GM19351 (cell line): Measurements from ENCODE around the gene CXADR.
"Not testable (repeated sequence)": the region's sequence is repeated elsewhere in the genome, so short reads cannot be mapped to it uniquely, and the experiment has no call there.

Experiments used
- ATAC-seq: cut with Tn5 transposase; IDR thresholded peaks from one replicate; pipeline ENCODE4 v1.9.1; 2021; ENCODE audit warnings: mild to moderate bottlenecking, moderate library complexity; ENCODE audit not compliant: unreplicated experiment

CXADR gene

DNA sequence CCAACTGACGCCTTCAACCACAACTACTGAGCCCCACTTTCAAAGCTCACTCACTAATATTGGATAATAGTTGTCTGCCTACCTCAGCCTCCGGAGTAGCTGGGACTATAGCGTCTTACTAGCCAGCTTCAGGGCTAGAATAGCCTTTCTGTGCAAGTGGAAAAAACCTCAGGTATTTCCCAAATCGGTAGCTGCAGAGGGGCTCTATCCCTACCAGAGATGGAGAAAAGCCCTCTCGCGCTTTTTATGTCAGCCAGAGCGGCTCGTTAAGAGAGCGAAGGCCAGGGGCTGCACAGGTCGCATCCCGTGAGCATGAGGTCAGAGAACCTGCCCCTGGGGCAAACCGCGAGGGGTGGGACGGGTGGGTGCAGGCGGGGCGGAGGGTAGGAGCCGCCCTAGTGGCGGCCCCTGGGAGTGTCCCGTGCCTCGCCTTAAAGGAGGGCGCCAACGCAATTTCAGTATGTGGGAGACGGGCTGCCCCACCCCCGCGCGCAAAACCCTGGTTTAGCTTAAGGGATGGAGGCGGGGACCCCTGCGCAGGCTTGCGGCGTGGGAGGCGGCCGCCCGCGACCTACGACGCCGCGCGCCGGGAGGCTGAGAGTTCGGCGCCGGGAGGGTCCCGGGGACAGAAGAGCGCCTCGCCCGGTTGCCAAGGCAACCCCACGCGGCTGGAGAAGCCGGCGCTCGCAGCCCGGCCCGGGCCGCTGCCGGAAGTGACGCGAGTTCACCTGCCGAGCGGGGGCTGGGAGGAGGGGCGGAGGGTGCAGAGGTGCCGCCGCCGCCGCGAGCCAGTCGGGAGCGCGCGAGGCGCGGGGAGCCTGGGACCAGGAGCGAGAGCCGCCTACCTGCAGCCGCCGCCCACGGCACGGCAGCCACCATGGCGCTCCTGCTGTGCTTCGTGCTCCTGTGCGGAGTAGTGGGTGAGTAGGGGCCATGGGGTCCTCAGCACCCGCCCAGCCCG is at the start of gene CXADR:
Gene CXADR, plus strand, starts transcription at position 791 of the 961 bp plus-strand sequence. Its CDS starts 87 bp downstream, at position 878.
- ATAC-seq, result peak; percentile 93

GRCh38 chr21:17466166-17466565 is 46.7 kb upstream of the CXADR start:
- no peak for ATAC-seq

DNA sequence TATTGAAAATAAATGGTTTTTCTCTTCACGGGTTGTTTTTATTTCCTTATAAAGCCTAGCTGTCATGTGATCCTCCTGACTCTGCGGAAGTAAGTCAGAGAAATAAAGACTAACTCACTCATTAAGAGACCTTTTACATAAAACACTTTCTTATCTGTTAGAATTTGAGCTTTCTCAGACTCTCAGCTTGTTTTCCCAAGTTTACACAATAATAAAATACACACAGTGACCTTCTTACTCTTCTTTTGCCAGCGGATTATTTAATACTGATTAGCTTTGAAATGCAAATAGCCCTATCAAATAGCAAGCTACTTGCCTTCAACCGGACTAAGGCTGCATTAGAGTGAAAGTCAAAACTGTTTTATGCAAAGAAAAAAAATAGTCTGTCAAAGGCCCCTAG is 45.5 kb upstream of the CXADR start:
- no peak for ATAC-seq

- no peak for ATAC-seq
Observed at GRCh38 chr21:17467829-17468228, 45.0 kb upstream of the CXADR start.

DNA sequence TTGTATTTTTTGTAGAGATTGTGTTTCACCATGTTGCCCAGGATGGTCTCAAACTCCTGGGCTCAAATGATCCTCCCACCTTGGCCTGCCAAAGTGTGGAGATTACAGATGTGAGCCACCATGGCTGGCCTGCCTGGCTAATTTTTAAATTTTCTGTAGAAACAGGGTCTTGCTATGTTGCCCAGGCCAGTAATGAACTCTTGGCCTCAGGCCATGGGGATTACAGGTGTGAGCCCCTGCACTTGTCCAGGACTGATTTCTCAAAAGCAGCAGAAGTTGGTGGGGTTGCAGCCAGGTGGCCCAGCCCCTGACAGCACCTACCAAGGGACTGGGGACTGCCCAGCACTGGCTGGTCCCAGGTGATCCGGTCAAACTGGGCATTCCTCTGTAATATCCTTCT is 44.1 kb upstream of the CXADR start:
- ATAC-seq, result no peak

- ATAC-seq, result no peak
Observed at GRCh38 chr21:17469727-17470126, 43.1 kb upstream of the CXADR start.

GRCh38 chr21:17472182-17472581 is 40.7 kb upstream of the CXADR start:
- ATAC-seq, result no peak

GRCh38 chr21:17472592-17473271 is 40.1 kb upstream of the CXADR start:
- ATAC-seq, result no peak

- ATAC-seq, result peak; percentile 93
Observed at GRCh38 chr21:17476006-17476405, 36.8 kb upstream of the CXADR start.

DNA sequence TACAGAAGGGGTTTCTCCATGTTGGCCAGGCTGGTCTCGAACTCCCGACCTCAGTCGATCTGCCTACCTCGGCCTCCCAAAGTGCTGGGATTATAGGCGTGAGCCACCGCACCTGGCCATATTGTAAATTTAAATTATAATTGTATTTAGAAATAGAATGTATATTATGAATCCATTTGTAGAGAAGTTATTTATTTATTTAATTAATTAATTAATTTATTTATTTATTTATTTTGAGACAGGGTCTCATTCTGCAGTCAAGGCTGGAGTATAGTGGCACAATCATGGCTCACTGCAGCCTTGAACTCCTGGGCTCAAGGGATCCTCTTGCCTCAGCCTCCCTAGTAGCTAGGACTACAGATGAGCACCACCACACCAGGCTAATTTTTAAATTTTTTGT is 34.7 kb upstream of the CXADR start:
- not testable (repeated sequence) for ATAC-seq

DNA sequence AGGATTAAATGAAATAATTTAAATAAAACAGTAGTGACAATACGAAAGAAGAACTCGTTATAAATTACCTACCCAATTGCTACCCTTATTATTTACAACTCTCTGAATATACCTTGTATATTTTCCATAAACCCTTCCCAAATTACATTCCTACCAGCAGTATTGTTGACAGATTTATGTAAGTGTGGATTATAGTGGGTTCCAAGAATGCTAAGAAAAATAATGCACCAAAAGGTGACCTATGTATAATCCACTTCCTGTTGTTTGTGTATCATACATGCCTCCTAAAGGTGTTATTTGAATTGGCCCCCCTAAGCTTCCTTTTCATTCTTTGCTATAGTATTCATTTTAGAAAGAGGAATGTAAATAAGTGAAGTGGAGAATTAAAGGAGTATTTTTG is 33.2 kb upstream of the CXADR start:
- no peak for ATAC-seq

DNA sequence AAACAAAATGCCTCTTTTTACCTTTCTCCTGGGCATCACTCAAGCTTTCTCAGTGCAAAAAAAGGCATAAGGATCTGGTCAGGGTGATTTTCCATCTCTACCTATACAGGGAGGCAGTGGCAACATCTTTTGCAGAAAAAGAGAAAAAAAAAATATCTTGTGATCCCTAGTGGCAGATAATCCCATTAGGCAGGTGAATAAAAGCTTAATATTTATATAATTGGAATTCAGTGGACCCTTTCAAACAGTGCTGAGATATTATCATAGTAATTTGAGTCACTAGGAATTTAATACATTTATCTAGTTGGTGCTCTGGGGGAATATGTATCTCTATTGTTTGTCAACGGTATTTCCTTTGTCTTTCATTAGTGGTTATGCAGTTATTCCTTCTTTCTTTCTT is 29.9 kb upstream of the CXADR start:
- ATAC-seq, result no peak

DNA sequence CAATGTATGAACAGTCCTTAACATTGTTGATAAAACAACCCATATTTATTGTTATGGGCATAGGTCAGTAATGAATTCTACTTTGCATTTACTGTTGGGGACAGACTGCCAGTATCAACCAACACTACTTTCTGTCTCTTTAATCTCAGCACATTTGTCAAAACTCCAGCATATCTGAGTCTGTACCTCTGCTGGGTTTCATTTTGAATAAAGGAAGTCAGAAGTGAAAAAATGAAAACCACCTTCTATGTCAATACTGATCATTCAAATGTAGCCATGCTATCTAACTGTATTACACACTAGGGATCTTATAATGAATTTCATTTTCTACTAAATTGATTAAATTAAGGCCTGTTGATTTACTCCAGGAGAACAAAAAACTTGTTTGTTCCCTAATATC is 24.2 kb upstream of the CXADR start:
- peak; percentile 95 for ATAC-seq

DNA sequence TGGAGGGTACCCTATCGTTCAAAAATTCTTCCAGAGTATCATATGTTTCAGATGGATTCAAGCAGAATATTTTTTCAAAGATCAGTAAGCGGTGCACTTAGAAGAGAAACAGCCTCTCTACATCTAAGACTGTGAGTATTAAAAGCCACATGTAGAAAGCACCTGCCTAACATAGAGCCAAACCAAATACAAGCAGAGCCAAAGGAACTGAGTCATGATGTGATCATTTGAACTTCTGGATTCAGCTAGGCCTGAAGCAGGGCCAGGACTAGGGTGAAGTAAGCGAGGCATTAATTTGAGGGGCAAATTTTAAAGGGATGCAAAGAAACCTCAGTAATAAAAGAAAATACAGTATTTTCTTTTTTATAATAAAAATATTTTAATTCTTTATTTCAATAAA is 23.3 kb upstream of the CXADR start:
- not testable (repeated sequence) for ATAC-seq

DNA sequence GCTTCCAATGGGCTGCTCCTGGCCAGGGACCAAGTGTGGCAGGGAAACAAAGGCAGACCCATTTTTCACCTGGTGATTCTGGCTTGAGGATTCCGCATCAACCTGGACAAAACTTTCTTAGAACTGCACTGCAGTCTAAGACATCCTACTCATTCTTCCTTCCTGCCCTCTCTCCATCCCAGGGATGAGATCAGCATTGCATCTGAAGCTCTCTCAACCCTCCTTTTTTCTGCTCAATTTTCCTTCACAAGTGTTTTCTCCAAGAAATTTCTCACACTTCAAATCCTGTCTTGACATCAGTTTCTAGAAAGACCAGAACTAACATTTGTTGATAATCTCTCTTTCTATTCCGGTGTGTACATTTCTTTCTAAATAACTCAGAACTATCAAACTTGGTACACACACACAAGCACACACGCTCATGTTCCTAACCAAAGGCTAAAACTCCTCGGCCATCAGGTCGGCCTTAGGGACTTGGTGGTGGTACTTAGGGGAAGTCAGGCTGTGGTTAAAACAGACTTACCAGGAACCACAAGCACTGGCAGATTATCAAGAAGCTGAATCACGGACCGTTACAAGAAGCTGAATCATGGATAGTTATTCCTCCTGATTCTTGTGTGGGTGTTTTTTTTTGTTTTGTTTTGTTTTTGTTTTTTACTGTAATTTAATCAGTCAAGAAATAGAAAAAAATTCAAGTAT is 21.0 kb upstream of the CXADR start:
- peak; percentile 64 for ATAC-seq

DNA sequence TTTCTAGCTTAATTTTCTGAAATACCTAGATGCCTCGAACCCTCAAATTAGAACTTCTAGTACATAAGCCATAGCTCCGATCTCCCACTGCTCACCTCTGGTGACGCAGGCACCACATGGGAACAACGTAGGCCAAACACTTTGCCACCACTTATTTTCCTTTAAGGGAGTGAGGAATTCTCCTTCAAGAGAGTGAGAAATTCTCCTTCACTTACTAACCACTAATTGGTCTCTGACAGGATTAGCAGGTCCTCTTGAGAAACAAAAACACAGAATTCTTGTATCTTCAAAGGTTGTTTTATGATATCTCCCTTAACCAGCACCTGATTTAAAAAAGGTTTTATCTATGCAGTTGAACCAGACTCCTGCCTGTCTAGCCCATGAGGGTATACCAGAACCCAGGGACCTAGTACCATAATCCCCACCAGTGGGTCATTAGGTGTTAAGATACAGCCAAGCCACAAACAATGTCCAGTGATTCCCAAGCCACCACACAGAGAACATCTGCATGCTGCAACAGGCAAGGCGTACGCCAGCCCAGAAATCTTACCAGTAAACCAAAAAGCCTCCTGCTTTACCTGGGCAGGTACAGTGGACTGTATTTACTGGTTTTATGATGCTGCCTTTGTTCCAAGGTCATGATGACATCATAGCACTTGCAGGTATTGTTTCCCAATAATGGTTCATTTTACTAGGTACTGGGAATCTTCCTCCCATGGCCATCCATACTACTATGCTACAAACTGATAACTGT is 20.3 kb upstream of the CXADR start:
- no peak for ATAC-seq

GRCh38 chr21:17494051-17494450 is 18.8 kb upstream of the CXADR start:
- ATAC-seq, result no peak

GRCh38 chr21:17495680-17496079 is 17.2 kb upstream of the CXADR start:
- no peak for ATAC-seq

DNA sequence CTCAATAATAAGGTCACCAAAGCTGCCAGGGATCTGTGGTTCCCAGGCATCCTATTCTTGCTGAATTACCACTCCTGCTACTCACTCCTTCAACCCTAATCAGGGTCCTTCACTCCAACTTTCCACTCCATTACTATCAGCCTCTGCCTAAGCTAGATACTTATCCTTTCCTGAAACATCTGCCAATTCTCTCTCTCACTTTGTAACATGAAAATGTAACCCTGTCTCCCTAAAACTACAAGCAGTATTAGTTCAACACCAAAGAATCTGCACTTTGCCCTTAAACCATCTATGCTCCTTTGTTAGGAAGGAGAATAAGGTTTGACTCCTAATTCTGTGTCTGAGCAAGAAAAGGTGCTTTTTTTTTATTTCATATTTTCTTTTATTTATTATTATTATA is 15.5 kb upstream of the CXADR start:
- ATAC-seq, result no peak

DNA sequence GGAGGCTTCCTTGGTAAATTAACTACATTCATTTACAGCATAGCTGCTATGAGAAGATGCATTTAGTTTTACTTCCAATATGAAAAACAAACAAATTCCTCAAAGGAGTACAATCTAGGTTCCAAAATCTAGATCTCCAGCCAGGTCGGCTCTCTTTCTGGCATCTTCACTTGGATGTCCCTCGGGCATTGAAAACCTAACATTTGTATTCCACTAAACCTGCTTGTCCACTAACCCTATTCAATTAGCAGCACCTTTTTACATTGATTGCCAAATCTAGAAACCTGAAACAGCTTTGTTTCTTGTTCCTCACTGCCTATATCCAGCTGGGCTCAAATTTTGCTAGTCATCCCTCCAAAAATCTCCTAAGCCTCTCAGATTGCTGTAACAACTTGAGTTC is 14.3 kb upstream of the CXADR start:
- no peak for ATAC-seq
